ENCODE data around the gene MBD5. TPM values are rescaled to one million over a fixed set of nuclear protein-coding genes. Genes with fewer than 3 reads are reported as not detected.
A peak's percentile ranks its signal among the peaks of the same experiment; 100 is the strongest.

Gene MBD5
- total RNA-seq (ENCODE audit: unreplicated experiment) = 95.4 TPM
- long read RNA-seq, full-length matches to known transcripts = 2 of 5 reads
- long read RNA-seq, partial matches to known transcripts = 0 of 5 reads
- long read RNA-seq, other reads (novel, unspliced or antisense) = 3 of 5 reads

DNA sequence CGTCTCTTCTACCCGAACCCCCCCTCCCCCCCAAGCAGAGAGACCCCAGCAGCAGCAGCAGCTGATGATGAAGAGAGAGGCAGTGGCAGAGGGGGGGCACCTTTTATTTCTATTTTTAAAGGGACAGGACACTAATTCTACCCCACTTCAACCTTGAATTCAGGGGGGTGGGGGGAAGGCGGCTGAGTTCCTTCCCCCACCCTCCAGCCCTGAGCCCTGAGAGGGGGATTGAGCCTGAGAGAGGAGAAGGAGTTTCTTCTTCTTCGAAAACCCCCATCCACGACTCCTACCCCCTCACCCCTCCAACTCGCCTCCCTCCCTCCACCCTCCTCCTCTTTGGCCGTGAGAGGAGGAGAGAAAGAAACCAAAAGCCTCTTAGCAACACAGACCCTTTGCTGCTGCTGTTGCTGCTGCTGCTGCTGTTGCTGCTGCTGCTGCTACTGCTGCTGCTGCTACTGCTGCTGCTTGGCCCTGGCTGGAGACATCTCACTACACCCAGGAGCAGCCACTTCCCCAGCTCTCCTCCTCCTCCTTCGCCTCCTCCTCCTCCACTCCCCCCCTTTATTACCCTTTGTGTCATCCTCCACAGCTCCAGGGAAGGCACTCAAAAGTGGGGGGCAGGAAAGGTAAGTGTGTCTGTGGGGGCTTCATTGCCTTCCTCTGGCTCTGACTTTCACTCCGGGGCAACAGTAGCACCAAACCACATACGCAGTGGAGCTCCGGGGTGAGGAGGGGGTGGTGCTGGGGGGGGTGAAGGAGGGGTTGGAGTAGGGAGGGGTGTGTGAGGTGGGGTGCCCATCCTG, at the start of gene MBD5:
Gene MBD5 (plus strand): TSS at position 33 of the 803 bp plus-strand sequence.
- TF ChIP-seq, protein P1, sequence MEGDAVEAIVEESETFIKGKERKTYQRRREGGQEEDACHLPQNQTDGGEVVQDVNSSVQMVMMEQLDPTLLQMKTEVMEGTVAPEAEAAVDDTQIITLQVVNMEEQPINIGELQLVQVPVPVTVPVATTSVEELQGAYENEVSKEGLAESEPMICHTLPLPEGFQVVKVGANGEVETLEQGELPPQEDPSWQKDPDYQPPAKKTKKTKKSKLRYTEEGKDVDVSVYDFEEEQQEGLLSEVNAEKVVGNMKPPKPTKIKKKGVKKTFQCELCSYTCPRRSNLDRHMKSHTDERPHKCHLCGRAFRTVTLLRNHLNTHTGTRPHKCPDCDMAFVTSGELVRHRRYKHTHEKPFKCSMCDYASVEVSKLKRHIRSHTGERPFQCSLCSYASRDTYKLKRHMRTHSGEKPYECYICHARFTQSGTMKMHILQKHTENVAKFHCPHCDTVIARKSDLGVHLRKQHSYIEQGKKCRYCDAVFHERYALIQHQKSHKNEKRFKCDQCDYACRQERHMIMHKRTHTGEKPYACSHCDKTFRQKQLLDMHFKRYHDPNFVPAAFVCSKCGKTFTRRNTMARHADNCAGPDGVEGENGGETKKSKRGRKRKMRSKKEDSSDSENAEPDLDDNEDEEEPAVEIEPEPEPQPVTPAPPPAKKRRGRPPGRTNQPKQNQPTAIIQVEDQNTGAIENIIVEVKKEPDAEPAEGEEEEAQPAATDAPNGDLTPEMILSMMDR (IDR thresholded peaks at IDR 0.05; ENCODE audit: partially characterized antibody, unreplicated experiment) = no peak
- Mint-ChIP-seq H3K4me3 (ENCODE audit: unreplicated experiment) (peak within 1 kb of the TSS; percentile 100), H3K36me3 (ENCODE audit: unreplicated experiment) (no peaks in the 10 kb centered on the region), H3K27ac (ENCODE audit: unreplicated experiment) (peak within 1 kb of the TSS; percentile 99), H3K9me3 (ENCODE audit: unreplicated experiment) (peaks cover 10% of the 10 kb centered on the region), H3K4me1 (ENCODE audit: low read depth, unreplicated experiment) (peaks cover 21% of the 10 kb centered on the region), H3K27me3 (ENCODE audit: unreplicated experiment) (peaks cover 11% of the 10 kb centered on the region)
- DNase-seq = peak; percentile 65

DNA sequence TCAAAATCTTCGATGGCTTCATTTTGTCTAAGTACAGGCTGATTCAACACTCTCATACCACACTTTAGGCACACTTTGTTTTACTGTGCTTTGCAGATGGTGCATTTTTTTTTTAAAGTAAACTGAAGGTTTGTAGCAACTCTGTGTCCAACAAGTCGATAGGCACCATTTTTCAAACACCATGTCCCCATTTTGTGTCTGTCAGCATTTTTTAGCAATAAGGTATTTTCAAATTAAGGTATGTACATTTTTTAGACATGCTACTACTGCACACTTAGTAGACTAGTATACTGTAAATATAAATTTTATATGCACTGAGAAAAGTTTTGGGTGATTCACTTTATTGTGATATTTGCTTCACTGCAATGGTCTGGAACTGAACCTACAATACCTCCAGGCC, 44.8 kb upstream of the MBD5 start:
- no peaks in the 10 kb centered on the region for H3K9me3 Mint-ChIP-seq (ENCODE audit: unreplicated experiment)
- peaks cover 7% of the 10 kb centered on the region for H3K4me1 Mint-ChIP-seq (ENCODE audit: low read depth, unreplicated experiment)
- DNase-seq = no peak
- H3K27ac Mint-ChIP-seq (ENCODE audit: unreplicated experiment) = no peak overlapping the region
- H3K4me3 Mint-ChIP-seq (ENCODE audit: unreplicated experiment) = no peak overlapping the region
- no peaks in the 10 kb centered on the region for H3K36me3 Mint-ChIP-seq (ENCODE audit: unreplicated experiment)
- peaks cover 3% of the 10 kb centered on the region for H3K27me3 Mint-ChIP-seq (ENCODE audit: unreplicated experiment)
- TF ChIP-seq, protein P1 (IDR thresholded peaks at IDR 0.05; ENCODE audit: partially characterized antibody, unreplicated experiment) = no peak

DNA sequence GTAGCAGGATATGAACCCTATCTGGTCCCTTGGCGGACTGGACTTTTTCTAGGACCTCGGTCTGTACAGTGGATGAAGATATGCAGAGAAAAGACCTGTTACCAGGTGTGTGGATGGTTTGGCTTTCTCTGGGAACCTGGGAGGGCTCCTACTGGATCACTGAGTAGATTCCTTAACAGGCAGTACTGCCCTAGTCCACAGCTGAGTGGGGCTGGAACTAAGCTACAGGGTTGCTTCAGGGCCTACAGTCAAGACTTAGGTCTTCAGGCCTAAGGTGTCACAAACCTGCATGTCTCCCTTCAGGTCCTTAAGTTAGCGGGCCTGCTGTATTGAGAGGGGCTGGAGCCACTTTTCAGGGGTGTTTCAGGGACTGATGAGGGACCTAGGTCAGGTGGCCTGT, 43.2 kb upstream of the MBD5 start:
- Mint-ChIP-seq H3K36me3 (ENCODE audit: unreplicated experiment) (no peaks in the 10 kb centered on the region), H3K27ac (ENCODE audit: unreplicated experiment) (no peak overlapping the region), H3K4me1 (ENCODE audit: low read depth, unreplicated experiment) (peaks cover 7% of the 10 kb centered on the region), H3K27me3 (ENCODE audit: unreplicated experiment) (peaks cover 3% of the 10 kb centered on the region), H3K9me3 (ENCODE audit: unreplicated experiment) (no peaks in the 10 kb centered on the region), H3K4me3 (ENCODE audit: unreplicated experiment) (no peak overlapping the region)
- DNase-seq = no peak
- TF ChIP-seq, protein P1 (IDR thresholded peaks at IDR 0.05; ENCODE audit: partially characterized antibody, unreplicated experiment) = no peak

DNA sequence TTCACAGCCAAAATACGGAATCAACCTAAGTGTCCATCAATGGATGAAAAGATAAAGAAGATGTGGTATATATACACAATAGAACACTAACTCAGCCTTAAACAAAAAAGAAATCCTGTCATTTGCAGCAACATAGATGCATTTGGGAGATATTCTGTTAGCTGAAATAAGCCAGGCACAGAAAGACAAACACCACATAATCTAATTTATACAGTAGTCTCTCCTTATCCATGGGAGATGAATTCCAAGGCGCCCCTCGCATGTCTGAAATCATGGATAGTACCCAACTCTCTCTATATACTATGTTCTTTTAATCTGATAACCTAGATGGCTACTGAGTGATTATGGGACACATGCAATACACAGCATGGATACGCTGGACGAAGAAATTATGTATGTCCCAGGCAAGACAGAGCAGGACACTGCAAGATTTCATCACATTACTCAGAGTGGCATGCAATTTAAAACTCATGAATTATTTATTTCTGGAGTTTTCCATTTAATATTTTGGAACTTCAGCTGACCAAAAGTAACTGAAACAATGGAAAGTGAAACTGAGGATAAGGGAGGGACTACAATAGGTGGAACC, 39.9 kb upstream of the MBD5 start:
- no peak overlapping the region for H3K4me3 Mint-ChIP-seq (ENCODE audit: unreplicated experiment)
- no peaks in the 10 kb centered on the region for H3K9me3 Mint-ChIP-seq (ENCODE audit: unreplicated experiment)
- no peaks in the 10 kb centered on the region for H3K36me3 Mint-ChIP-seq (ENCODE audit: unreplicated experiment)
- DNase-seq = no peak
- TF ChIP-seq, protein P1 (IDR thresholded peaks at IDR 0.05; ENCODE audit: partially characterized antibody, unreplicated experiment) = no peak
- no peak overlapping the region for H3K27ac Mint-ChIP-seq (ENCODE audit: unreplicated experiment)
- H3K27me3 Mint-ChIP-seq (ENCODE audit: unreplicated experiment) = peaks cover 3% of the 10 kb centered on the region
- peaks cover 7% of the 10 kb centered on the region for H3K4me1 Mint-ChIP-seq (ENCODE audit: low read depth, unreplicated experiment)

DNA sequence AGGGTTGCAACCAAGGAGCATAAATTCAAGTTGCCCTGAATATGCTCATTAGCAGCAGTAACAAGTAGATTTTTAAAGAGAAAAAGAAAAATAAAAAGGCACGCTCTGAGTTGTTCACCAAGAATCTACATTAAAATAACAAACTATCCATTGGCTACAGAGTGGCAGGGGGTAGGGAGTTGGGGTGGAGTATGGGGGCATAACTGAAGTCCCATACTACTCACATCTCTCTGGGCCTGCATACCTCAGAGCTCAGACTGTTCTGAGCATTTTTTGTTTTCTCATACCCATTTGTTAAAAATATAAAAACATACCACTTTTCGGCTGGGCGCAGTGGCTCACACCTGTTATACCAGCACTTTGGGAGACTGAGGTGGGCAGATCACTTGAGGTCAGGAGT, 31.8 kb upstream of the MBD5 start:
- Mint-ChIP-seq H3K4me1 (ENCODE audit: low read depth, unreplicated experiment) (no peaks in the 10 kb centered on the region), H3K27ac (ENCODE audit: unreplicated experiment) (no peak overlapping the region), H3K9me3 (ENCODE audit: unreplicated experiment) (no peaks in the 10 kb centered on the region), H3K4me3 (ENCODE audit: unreplicated experiment) (no peak overlapping the region), H3K27me3 (ENCODE audit: unreplicated experiment) (no peaks in the 10 kb centered on the region), H3K36me3 (ENCODE audit: unreplicated experiment) (no peaks in the 10 kb centered on the region)
- no peak for DNase-seq
- TF ChIP-seq, protein P1 (IDR thresholded peaks at IDR 0.05; ENCODE audit: partially characterized antibody, unreplicated experiment) = no peak

Measured in glutamatergic neuron (in vitro differentiated cells).